Left lung (tissue), 14 donors: Measurements from ENCODE around the gene UNC13A. TPM values are rescaled to one million over a fixed set of nuclear protein-coding genes. Genes with fewer than 3 reads are reported as not detected.

ENCODE experiments used
- ATAC-seq: fragments of 200-7000 bp; cut with Tn5 transposase; one replicate; pipeline ENCODE4 v1.9.1; 2020; ENCODE audit warnings: moderate library complexity
- DNase-seq, 4 donors: peaks; one replicate each; pipeline ENCODE4 v3.0.0-alpha.2; 2013 to 2020
- H3K27ac ChIP-seq, 2 donors: fragments of 200-600 bp; sonication (generic) in 1 of 2; one replicate each; pipeline versions ENCODE4 v1.5.0 to v1.8.0; 2020 to 2021
- H3K27me3 ChIP-seq, 2 donors: fragments of 200-600 bp; sonication (generic) in 1 of 2; one replicate each; pipeline versions ENCODE4 v1.5.0 to v1.8.0; 2020 to 2021
- H3K36me3 ChIP-seq, 2 donors: fragments of 200-600 bp; sonication (generic) in 1 of 2; one replicate each; pipeline versions ENCODE4 v1.5.0 to v1.8.0; 2020 to 2021
- H3K4me1 ChIP-seq, 2 donors: fragments of 200-600 bp; one replicate each; pipeline ENCODE4 v1.8.0; 2021
- H3K4me3 ChIP-seq, 2 donors: fragments of 200-600 bp; sonication (generic) in 1 of 2; one replicate each; pipeline versions ENCODE4 v1.5.0 to v1.8.0; 2020 to 2021; ENCODE audit warnings: mild to moderate bottlenecking in 1 of 2
- H3K9me3 ChIP-seq, 2 donors: fragments of 200-600 bp; sonication (generic) in 1 of 2; one replicate each; pipeline versions ENCODE4 v1.5.0 to v1.8.0; 2020 to 2021
- intact Hi-C, 2 donors: fragments of 100-400 bp; cut with DNase I; formaldehyde crosslinking; loops; one replicate each; pipeline versions ENCODE4 v1.11.2 to v1.14.2; 2022
- long read RNA-seq, 12 donors: library from polyadenylated mRNA in 2 of 12; unstranded in 2 of 12; transcript quantifications; one replicate each; pipeline ENCODE4 v2.0.0 and lab custom pipeline, GENCODE V29; 2019 to 2026
- polyA plus RNA-seq, 6 donors: library from polyadenylated mRNA; unstranded; fragments of 120-200 nt; gene quantifications; one replicate each; pipeline ENCODE4 v1.2.1, GENCODE V29; 2013; ENCODE audit not compliant: insufficient read length in 6 of 6
- total RNA-seq, 2 donors: library from RNA; stranded (reverse); fragmentation: NEBNext Ultra II Directional; extraction: Animal tissue kit (Norgen Biotek cat#: 25700); gene quantifications; one replicate each; pipeline ENCODE4 v1.2.1, GENCODE V29; 2021
- TF ChIP-seq, protein P1 (sequence below), 2 donors: fragments of 200-600 bp; sonication (generic) in 1 of 2; IDR thresholded peaks; one replicate each; pipeline versions ENCODE4 v1.5.0 to v1.8.0; 2021; ENCODE audit warnings: antibody characterized with exemption in 2 of 2
- donor health status: DM: no; HTN: yes; CAD: no.
- donor health status: DM: no; HTN: no; CAD: no.

Gene UNC13A
- total RNA-seq = under 1 TPM; 0.15 to 0.37 TPM
- under 1 TPM; 0.47 to 0.98 (median 0.64) TPM for polyA plus RNA-seq
- long read RNA-seq, donor 1 = 0 reads
- long read RNA-seq, donor 2 = 0 reads
- long read RNA-seq, donor 3 = 0 reads
- long read RNA-seq, donor 4 = 0 reads
- long read RNA-seq, donor 5 = 0 reads
- long read RNA-seq, donor 6 = 0 reads
- long read RNA-seq, donor 7 = 0 reads
- long read RNA-seq, donor 8, partial matches to known transcripts = 0 of 1 reads
- long read RNA-seq, donor 8, other reads (novel, unspliced or antisense) = 0 of 1 reads
- long read RNA-seq, donor 9 = 0 reads
- long read RNA-seq, donor 10 = 0 reads
- long read RNA-seq, donor 11 = 0 reads
- long read RNA-seq, donor 12 = 0 reads

DNA sequence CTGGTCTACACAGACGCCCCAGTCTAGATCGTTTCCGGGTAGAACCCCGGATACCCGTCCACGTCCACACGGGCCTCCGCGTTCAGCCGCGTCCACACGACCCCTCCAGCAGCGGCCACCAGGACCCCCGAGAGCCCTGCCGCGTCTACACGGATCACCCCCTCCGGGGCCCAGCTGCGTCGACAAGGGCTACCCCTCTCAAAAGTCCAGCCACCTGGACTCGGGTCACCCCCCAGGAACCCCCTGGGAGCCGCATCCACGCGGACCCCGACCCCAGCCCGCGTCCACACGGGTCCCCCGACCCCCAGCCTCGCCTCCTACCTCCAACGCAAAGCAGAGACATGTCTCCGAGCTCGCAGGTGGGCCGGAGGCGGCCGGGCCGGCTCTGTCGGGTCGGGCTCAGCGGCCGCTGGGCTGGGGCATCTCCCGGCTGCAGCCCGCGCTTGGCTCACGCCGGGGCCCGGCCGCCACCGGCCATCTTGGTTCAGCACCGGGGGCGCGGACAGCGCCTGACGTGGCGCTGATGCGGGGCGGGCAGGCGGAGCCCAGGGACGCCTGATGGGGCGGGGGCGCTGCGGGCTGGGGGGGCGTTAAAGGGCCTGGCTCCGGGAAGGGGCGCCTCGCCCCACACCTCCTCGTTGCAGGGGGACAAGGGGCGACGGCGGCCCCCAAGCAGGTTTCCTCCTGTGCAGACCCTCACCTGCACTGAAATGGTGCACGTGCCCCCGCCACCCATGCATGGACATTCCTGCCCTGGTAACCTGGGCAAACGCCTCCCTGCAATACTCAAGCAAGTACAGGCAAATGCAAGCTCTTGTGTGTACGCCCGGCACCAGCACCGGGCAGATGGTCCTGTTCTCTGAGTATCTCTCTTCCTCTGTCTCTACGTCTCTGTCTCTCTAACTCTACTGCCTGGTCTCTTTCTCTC, at the start of gene UNC13A:
TSS of gene UNC13A (minus strand) at position 498 of the 928 bp plus-strand sequence. CDS start at position 343, 155 bp downstream.
- no peaks in the 10 kb centered on the region for H3K36me3 ChIP-seq
- TF ChIP-seq, protein P1, sequence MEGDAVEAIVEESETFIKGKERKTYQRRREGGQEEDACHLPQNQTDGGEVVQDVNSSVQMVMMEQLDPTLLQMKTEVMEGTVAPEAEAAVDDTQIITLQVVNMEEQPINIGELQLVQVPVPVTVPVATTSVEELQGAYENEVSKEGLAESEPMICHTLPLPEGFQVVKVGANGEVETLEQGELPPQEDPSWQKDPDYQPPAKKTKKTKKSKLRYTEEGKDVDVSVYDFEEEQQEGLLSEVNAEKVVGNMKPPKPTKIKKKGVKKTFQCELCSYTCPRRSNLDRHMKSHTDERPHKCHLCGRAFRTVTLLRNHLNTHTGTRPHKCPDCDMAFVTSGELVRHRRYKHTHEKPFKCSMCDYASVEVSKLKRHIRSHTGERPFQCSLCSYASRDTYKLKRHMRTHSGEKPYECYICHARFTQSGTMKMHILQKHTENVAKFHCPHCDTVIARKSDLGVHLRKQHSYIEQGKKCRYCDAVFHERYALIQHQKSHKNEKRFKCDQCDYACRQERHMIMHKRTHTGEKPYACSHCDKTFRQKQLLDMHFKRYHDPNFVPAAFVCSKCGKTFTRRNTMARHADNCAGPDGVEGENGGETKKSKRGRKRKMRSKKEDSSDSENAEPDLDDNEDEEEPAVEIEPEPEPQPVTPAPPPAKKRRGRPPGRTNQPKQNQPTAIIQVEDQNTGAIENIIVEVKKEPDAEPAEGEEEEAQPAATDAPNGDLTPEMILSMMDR (IDR thresholded peaks at IDR 0.05) = no peak
- no peak within 1 kb of the TSS for H3K4me3 ChIP-seq
- H3K4me1 ChIP-seq = peaks cover 0 to 23% of the 10 kb centered on the region in 2 donors
- ATAC-seq (peak; percentile 88), DNase-seq (peak in 3 of 4 donors; percentile 38 to 73 (median 57))
- intact Hi-C loops = no loop called here
- peaks cover 24 to 88% of the 10 kb centered on the region in 2 donors for H3K27me3 ChIP-seq
- no peak within 1 kb of the TSS for H3K27ac ChIP-seq
- no peaks in the 10 kb centered on the region for H3K9me3 ChIP-seq

DNA sequence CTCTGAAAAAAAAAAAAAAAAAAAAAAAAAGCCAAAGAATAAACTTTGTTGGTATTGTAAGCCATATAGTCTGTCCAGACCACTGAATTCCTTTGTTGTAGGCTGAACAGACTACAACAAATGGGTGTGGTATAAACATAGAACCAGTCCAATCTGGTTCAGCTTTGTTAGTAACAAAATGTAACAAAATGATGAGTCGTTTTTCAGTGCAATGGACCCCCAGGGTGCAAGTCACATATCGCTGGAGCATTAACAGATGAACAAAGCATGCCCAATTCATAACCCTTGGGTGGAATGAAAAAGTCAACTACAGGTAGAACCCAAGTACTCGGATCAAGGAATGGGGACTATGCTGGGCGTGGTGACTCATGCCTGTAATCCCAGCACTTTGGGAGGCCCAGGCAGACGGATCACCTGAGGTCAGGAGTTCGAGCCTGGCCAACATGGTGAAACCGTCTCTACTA, 49.6 kb upstream of the UNC13A start:
- H3K27ac ChIP-seq = no peak overlapping the region
- intact Hi-C loops = no loop called here
- DNase-seq (no peak), ATAC-seq (no peak)
- no peaks in the 10 kb centered on the region for H3K27me3 ChIP-seq
- no peaks in the 10 kb centered on the region for H3K9me3 ChIP-seq
- no peak overlapping the region for H3K4me3 ChIP-seq
- peaks cover 0 to 59% of the 10 kb centered on the region in 2 donors for H3K36me3 ChIP-seq
- TF ChIP-seq, protein P1 (IDR thresholded peaks at IDR 0.05) = no peak
- peaks cover 0 to 8% of the 10 kb centered on the region in 2 donors for H3K4me1 ChIP-seq

DNA sequence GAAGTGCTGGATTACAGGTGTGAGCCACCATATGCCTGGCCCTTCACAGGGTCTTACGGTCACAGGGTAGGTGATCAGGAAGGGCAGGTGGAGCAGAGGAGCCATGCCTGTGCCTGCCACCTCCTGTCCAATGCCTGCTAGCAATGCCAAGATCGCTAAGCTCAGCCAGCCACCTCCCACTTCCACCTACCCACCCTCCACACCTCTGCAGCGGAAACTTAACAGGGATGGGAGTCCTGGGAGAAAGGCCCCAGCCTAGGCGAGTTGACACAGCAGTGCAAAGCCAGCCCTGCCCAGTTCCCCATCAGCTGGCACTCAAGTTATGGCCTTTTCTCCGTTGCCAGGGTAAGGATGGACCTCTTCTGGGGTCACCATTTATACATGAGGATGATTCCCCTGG, 47.3 kb upstream of the UNC13A start:
- intact Hi-C loops = no loop called here
- Histone ChIP-seq H3K9me3 (no peaks in the 10 kb centered on the region), H3K27me3 (no peaks in the 10 kb centered on the region), H3K4me3 (no peak overlapping the region), H3K27ac (no peak overlapping the region), H3K4me1 (peaks cover 0 to 26% of the 10 kb centered on the region in 2 donors), H3K36me3 (peaks cover 0 to 82% of the 10 kb centered on the region in 2 donors)
- no peak for ATAC-seq
- no peak for DNase-seq
- TF ChIP-seq, protein P1 (IDR thresholded peaks at IDR 0.05) = no peak

DNA sequence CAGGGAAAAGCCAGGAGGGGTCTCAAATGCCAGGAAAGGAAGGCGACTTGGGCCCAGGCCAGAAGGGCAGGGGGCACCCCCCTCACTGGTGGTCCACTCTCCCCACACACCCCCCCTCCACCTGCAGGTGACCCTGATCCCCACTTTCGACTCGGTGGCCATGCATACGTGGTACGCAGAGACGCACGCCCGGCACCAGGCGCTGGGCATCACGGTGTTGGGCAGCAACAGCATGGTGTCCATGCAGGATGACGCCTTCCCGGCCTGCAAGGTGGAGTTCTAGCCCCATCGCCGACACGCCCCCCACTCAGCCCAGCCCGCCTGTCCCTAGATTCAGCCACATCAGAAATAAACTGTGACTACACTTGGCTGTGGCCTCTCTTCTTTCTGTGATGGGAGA, 46.0 kb upstream of the UNC13A start:
- H3K27ac ChIP-seq = no peak overlapping the region
- H3K9me3 ChIP-seq = no peaks in the 10 kb centered on the region
- intact Hi-C loops = no loop called here
- DNase-seq = no peak
- H3K36me3 ChIP-seq = peaks cover 0 to 95% of the 10 kb centered on the region in 2 donors
- no peak overlapping the region for H3K4me3 ChIP-seq
- H3K4me1 ChIP-seq = peaks cover 0 to 36% of the 10 kb centered on the region in 2 donors
- H3K27me3 ChIP-seq = no peaks in the 10 kb centered on the region
- TF ChIP-seq, protein P1 (IDR thresholded peaks at IDR 0.05) = no peak
- no peak for ATAC-seq

DNA sequence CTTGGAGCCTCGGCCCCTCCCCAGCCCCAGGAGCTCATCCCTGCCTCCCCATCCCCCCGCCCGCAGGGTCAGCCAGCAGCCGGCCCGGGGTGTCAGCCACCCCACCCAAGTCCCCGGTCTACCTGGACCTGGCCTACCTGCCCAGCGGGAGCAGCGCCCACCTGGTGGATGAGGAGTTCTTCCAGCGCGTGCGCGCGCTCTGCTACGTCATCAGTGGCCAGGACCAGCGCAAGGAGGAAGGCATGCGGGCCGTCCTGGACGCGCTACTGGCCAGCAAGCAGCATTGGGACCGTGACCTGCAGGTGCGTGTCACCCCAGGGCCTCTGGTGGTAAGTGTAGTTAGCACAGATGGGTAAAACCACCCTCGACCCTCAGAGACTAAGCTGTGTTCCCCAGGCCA, 45.0 kb upstream of the UNC13A start:
- H3K27me3 ChIP-seq = no peaks in the 10 kb centered on the region
- intact Hi-C loops = no loop called here
- no peak overlapping the region for H3K27ac ChIP-seq
- DNase-seq (no peak), ATAC-seq (no peak)
- TF ChIP-seq, protein P1 (IDR thresholded peaks at IDR 0.05) = no peak
- no peaks in the 10 kb centered on the region for H3K9me3 ChIP-seq
- H3K4me3 ChIP-seq = no peak overlapping the region
- H3K4me1 ChIP-seq = peaks cover 0 to 35% of the 10 kb centered on the region in 2 donors
- H3K36me3 ChIP-seq = peaks cover 0 to 100% of the 10 kb centered on the region in 2 donors
